Stomach (tissue), 9 donors: Measurements from ENCODE around the gene DERA. TPM values are rescaled to one million over a fixed set of nuclear protein-coding genes. Genes with fewer than 3 reads are reported as not detected.
"Not testable (repeated sequence)": the region's sequence is repeated elsewhere in the genome, so short reads cannot be mapped to it uniquely, and the experiment has no call there.

ENCODE experiments used
- DNase-seq, 2 donors: peaks; one replicate each; pipeline versions ENCODE4 v3.0.0 to v3.0.0-alpha.2; 2013 to 2019
- H3K27ac ChIP-seq, 5 donors: fragments of 200-600 bp in 4 of 5; sonication (generic) in 4 of 5; one replicate each; pipeline ENCODE4 v1.5.1; 2013 to 2019; ENCODE audit warnings: mild to moderate bottlenecking in 1 of 5, moderate library complexity in 1 of 5
- H3K27me3 ChIP-seq, 3 donors: fragments of 200-600 bp; sonication (generic); one replicate each; pipeline ENCODE4 v1.5.1; 2017 to 2019; ENCODE audit warnings: mixed run types in 1 of 3
- H3K36me3 ChIP-seq, 4 donors: fragments of 200-600 bp; sonication (generic); 1 replicate in 3 of 4; 2 replicates in 1 of 4; pipeline ENCODE4 v1.5.1; 2016 to 2019
- H3K4me1 ChIP-seq, 4 donors: fragments of 200-600 bp; sonication (generic); one replicate each; pipeline ENCODE4 v1.5.1; 2016 to 2019
- H3K4me3 ChIP-seq, 4 donors: fragments of 200-600 bp; sonication (generic) in 3 of 4; one replicate each; pipeline ENCODE4 v1.5.1; 2016 to 2019; ENCODE audit warnings: mild to moderate bottlenecking in 1 of 4
- H3K9me3 ChIP-seq, 4 donors: fragments of 200-600 bp; sonication (generic); one replicate each; pipeline ENCODE4 v1.5.1; 2016 to 2019
- CTCF ChIP-seq, 7 experiments: fragments of 450-650 bp in 4 of 7; fragments of 200-600 bp in 3 of 7; sonication (generic) in 3 of 7; IDR thresholded peaks; one replicate each; pipeline ENCODE4 v1.5.1; 2016 to 2019; ENCODE audit warnings: antibody characterized with exemption in 7 of 7, control low read depth in 2 of 7, mild to moderate bottlenecking in 1 of 7
- EP300 ChIP-seq: sonication (generic); formaldehyde crosslinking; IDR thresholded peaks from one replicate; pipeline ENCODE4 v1.6.1; 2017; ENCODE audit warnings: antibody characterized with exemption
- POLR2A ChIP-seq, 4 donors: fragments of 450-650 bp; IDR thresholded peaks; one replicate each; pipeline ENCODE4 v1.6.1; 2016; ENCODE audit warnings: antibody characterized with exemption in 4 of 4, control low read depth in 2 of 4, mild to moderate bottlenecking in 1 of 4, moderate library complexity in 1 of 4
- POLR2AphosphoS5 ChIP-seq, 3 donors: sonication (generic); formaldehyde crosslinking; IDR thresholded peaks; one replicate each; pipeline ENCODE4 v1.6.1; 2016; ENCODE audit warnings: antibody characterized with exemption in 3 of 3
- WGBS, 5 donors: extraction: QIAGEN DNeasy Blood & Tissue Kit in 3 of 5; methylation state at CpG; one replicate each; pipeline versions ENCODE4 v1.1.5 to v1.1.7; 2013 to 2018; 5-methylcytosine and 5-hydroxymethylcytosine counted together
- intact Hi-C: fragments of 100-400 bp; cut with DNase I; formaldehyde crosslinking; loops from one replicate; pipeline ENCODE4 v1.15.1; 2023; ENCODE audit warnings: low total_unique reads
- polyA plus RNA-seq, 3 donors: library from polyadenylated mRNA; stranded (reverse); fragments of 200-250 nt; gene quantifications; one replicate each; pipeline ENCODE4 v1.2.3, GENCODE V29; 2013
- total RNA-seq, 5 donors: library from RNA; depleted of rRNA; stranded (reverse); fragments of >200 nt; gene quantifications; one replicate each; pipeline versions ENCODE4 v1.1.0 to v1.2.3, GENCODE V29; 2014 to 2016
- donor health status: healthy with polysubstance abuse.
- donor health status: Bipolar disorder and iron deficiency.
- donor health status: healthy.

Gene DERA
- total and polyA plus RNA-seq, 8 donors: 3.2 to 53.6 (median 23.5) TPM

GRCh38 chr12:16056910-16057309 lies 145.8 kb downstream of the DERA start:
- H3K4me1 ChIP-seq: no peaks in the 10 kb centered on the region
- intact Hi-C loops: no loop called here
- peaks cover 0 to 34% (median 12%) of the 10 kb centered on the region in 4 donors for H3K9me3 ChIP-seq
- no peak overlapping the region for H3K27ac ChIP-seq
- no peak for DNase-seq
- no peaks in the 10 kb centered on the region for H3K27me3 ChIP-seq
- no peak overlapping the region for H3K4me3 ChIP-seq
- TF ChIP-seq EP300 (no peak), POLR2A (IDR thresholded peaks at IDR 0.05) (no peak), CTCF (IDR thresholded peaks at IDR 0.05) (no peak), POLR2AphosphoS5 (IDR thresholded peaks at IDR 0.05) (no peak)
- H3K36me3 ChIP-seq: no peaks in the 10 kb centered on the region
- WGBS, 5 donors: 85 to 93% (median 91%) methylated on average over 6 of the region's 6 CpGs

GRCh38 chr12:16057351-16057751 lies 146.2 kb downstream of the DERA start:
- H3K4me3 ChIP-seq, H3K27ac ChIP-seq, intact Hi-C loops, H3K27me3 ChIP-seq, DNase-seq, H3K36me3 ChIP-seq, H3K4me1 ChIP-seq: not testable (repeated sequence)
- 93 to 96% (median 95%) methylated on average over 22 to 34 of the region's 34 CpGs; no CpG with 5 or more reads in 1 of the 5 donors for WGBS, 5 donors
- H3K9me3 ChIP-seq: peaks cover 0 to 31% (median 12%) of the 10 kb centered on the region in 4 donors

- TF ChIP-seq EP300 (no peak), POLR2A (IDR thresholded peaks at IDR 0.05) (no peak), POLR2AphosphoS5 (IDR thresholded peaks at IDR 0.05) (no peak), CTCF (IDR thresholded peaks at IDR 0.05) (no peak)
- peaks cover 0 to 1% (median 0%) of the 10 kb centered on the region in 4 donors for H3K9me3 ChIP-seq
- H3K4me3 ChIP-seq: no peak overlapping the region
- H3K4me1 ChIP-seq: no peaks in the 10 kb centered on the region
- H3K27ac ChIP-seq: no peak overlapping the region
- no peaks in the 10 kb centered on the region for H3K27me3 ChIP-seq
- intact Hi-C loops: no loop called here
- WGBS, 5 donors: 86 to 98% (median 95%) methylated on average over 1 of the region's 1 CpG
- H3K36me3 ChIP-seq: no peaks in the 10 kb centered on the region
- no peak for DNase-seq
These were observed 151.5 kb downstream of the DERA start for GRCh38 chr12:16062611-16063010.

- no peak overlapping the region for H3K27ac ChIP-seq
- intact Hi-C loops: no loop called here
- H3K27me3 ChIP-seq: no peaks in the 10 kb centered on the region
- H3K4me1 ChIP-seq: no peaks in the 10 kb centered on the region
- no peak for DNase-seq
- no peaks in the 10 kb centered on the region for H3K36me3 ChIP-seq
- no peak for TF ChIP-seq CTCF (IDR thresholded peaks at IDR 0.05)
- TF ChIP-seq EP300: no peak
- no peak for TF ChIP-seq POLR2AphosphoS5 (IDR thresholded peaks at IDR 0.05)
- no peak for TF ChIP-seq POLR2A (IDR thresholded peaks at IDR 0.05)
- 78 to 92% (median 90%) methylated on average over 1 of the region's 1 CpG for WGBS, 5 donors
- H3K9me3 ChIP-seq: no peaks in the 10 kb centered on the region
- no peak overlapping the region for H3K4me3 ChIP-seq
These were observed 152.6 kb downstream of the DERA start for GRCh38 chr12:16063726-16064125.

GRCh38 chr12:16070113-16070512 lies 159.0 kb downstream of the DERA start:
- Histone ChIP-seq H3K27me3 (no peaks in the 10 kb centered on the region), H3K4me3 (no peak overlapping the region), H3K9me3 (no peaks in the 10 kb centered on the region), H3K4me1 (no peaks in the 10 kb centered on the region), H3K36me3 (no peaks in the 10 kb centered on the region), H3K27ac (no peak overlapping the region)
- 34 to 64% (median 57%) methylated on average over 5 of the region's 5 CpGs for WGBS, 5 donors
- TF ChIP-seq POLR2A (IDR thresholded peaks at IDR 0.05) (no peak), POLR2AphosphoS5 (IDR thresholded peaks at IDR 0.05) (no peak), EP300 (no peak), CTCF (IDR thresholded peaks at IDR 0.05) (no peak)
- intact Hi-C loops: no loop called here
- no peak for DNase-seq
